ENCODE measurements around the gene GRK5.

GRK5 gene

DNA sequence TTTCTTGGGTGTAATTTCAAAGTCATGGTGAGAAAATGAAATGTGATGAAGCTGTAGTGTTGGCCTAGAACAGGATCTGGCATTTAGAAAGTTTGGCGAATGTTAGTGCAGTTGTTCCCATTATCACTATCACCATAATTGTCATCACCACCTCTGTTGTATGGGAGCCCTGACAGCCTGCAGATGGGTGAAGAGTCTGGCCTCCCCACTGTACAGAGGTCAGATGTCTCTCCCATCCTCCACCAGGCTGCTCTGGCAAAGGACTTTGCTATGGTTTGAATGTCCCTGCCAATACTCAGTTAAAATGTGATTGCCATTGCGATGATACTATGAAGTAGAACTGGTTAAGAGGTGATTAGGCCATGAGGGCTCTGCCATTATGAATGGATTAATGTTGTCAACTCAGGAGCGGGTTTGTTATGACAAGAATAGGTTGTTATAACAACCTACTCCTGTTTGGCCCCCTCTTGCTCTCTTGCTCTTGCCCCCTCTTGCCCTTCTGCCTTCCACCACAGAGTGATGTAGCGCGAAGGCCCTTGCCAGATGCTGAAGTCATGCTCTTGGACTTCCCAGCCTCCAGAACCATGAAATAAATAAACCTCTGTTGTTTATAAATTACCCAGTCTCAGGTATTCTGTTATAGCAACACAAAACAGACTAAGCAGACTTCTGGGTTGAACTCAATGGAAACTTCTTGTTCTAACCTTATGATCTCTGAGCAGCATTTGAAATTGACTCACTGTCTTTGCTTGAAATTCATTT is 90.0 kb downstream of the GRK5 start:
- no peak for DNase-seq (ENCODE audit: low read depth)

- no peak for DNase-seq (ENCODE audit: low read depth)
These were observed 91.4 kb downstream of the GRK5 start for GRCh38 chr10:119298810-119299209.

DNA sequence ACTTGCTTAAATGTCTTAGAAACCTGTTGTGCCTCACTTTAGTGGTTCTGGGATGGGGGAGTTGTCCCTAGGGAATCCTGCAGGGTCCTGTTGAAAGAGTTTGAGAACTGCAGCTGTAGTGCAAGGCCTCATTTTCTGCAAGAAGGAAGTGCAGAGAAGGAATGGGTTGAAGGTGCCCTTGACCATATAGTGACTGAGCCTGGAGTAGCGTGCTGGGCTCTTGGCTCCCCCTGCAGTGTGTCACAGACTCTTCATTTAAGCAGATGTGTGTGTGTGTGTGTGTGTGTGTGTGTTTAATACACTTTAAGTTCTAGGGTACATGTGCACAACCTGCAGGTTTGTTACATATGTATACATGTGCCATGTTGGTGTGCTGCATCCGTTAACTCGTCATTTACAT is 92.2 kb downstream of the GRK5 start:
- no peak for DNase-seq (ENCODE audit: low read depth)

- peak; percentile 48 for DNase-seq (ENCODE audit: low read depth)
These were observed 94.0 kb downstream of the GRK5 start for GRCh38 chr10:119301397-119301796.

- DNase-seq (ENCODE audit: low read depth) = no peak
These were observed 94.8 kb downstream of the GRK5 start for GRCh38 chr10:119302172-119302571.

DNA sequence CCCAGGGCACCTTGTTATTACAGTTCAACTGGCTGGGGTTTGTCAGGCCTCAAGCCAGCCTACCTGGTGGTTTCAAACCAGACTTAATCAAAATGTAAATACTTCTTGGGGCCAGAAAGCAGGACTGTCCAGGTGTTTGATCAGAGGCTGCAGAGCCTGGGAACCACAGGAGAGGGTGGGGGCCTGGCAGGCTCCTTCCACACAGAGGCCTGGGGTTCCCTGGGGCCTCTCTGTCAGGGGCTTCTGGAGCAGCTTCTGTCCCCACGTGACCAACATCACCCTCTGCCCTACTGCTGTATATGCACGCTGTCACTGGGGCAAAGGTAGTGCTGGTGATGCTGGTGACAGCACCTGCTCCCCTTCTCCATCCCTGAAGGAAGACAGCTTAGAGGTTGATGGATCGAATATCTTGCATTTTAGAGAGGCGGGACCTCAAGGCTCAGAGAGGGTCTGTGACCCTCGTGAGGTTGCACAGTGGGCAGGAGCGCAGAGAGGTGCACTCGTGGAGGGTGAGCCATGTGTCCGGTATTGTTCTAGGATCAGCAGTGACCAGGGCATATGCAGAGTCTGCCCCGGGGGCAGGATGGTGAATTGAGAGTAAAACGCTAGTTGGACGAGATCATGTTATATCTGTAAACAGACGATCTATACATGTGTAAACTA is 95.4 kb downstream of the GRK5 start:
- no peak for DNase-seq (ENCODE audit: low read depth)

DNA sequence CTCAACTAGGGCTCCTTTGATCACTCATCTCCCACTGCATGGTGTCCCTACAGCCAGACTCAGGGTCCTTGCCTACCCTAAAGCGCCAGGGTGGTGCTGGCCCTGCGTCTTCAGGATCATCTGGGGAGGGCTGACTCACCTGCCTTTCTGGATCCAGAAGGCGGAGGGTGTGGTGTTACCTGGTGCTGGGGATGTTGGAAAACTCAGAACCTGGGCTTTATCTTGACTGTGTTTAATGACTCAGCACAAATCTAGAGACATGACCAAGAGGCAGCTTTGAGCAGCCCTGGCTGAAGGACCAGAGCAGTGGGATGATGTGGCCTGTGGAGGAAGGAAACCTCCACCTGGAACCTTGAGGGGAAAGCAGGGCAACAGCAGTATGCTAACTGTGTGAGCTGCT is 96.5 kb downstream of the GRK5 start:
- DNase-seq (ENCODE audit: low read depth) = no peak

DNA sequence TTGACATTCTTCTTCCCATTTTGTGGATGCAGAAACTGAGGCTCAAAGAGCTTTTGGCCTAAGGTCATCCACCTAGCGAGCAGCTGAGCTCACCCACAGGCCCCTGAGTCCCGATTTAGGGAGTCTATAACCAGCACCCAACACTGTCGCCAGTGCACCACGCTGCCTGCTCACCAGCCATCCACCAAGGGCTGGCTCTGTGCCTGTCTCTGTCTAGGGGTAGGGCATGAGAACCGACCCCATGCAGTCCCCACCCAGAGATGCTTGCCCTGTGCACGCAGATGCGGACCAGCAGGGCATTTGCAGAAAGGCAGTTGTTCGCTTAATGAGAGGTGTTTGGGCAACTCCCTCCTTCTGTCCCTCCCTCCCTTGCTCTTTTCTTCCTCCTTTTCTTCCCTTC is 97.2 kb downstream of the GRK5 start:
- DNase-seq (ENCODE audit: low read depth) = no peak

DNA sequence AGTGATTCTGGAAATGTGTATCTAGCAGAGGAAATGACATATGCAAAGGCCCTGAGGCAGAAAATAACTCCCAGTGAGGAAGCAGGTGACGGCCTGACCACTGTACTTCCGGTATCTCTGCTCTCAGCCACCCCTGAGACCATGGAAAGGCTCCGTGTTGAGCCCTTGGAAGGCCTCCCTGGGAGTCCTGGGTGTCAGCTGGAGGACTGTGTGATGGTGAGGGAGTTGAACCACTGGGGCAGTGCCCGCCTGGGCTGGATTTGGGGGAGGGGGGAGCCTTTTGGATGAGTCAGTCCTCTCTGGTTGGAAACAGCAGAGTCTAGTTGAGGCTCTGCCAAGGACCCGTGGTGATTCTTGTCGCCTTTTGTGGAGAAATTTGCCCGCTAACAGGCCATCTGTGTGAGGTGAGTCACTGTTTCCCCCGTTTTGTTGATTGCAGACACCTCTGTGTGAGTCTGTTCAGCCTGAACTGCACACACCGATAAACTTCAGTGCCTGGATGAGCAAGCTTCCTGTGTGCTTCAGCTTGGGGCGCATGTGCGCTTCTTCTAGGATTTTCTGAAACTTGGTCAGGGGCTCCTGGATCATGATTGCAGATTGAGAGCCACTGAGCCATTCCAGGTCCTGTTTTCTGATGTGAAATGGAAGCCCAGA is 98.6 kb downstream of the GRK5 start:
- peak; percentile 75 for DNase-seq (ENCODE audit: low read depth)

DNA sequence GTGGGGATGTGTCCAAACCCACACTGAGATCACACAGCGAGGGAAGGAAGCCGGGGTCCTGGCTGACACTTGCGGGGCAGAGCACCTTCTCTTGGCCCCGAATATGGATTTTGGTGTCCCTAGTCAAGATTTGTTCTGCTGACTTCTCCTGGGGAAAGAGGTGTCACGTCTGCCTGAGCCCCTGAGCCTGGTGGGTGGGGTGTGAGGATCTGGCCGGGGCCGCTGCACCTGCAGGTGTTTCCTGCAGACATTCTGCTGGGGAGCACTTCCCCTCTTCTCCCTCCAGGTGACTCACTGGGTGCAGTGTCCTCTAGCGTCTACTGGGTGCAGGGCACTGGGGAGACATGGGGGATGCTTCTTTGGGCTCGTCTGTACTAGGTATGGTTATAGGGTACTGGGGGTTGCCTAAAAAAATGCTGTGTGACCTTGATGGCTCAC is 99.2 kb downstream of the GRK5 start:
- DNase-seq (ENCODE audit: low read depth) = peak; percentile 45

- no peak for DNase-seq (ENCODE audit: low read depth)
These were observed 99.6 kb downstream of the GRK5 start for GRCh38 chr10:119306986-119307392.

- DNase-seq (ENCODE audit: low read depth) = no peak
These were observed 100.7 kb downstream of the GRK5 start for GRCh38 chr10:119308089-119308488.

DNA sequence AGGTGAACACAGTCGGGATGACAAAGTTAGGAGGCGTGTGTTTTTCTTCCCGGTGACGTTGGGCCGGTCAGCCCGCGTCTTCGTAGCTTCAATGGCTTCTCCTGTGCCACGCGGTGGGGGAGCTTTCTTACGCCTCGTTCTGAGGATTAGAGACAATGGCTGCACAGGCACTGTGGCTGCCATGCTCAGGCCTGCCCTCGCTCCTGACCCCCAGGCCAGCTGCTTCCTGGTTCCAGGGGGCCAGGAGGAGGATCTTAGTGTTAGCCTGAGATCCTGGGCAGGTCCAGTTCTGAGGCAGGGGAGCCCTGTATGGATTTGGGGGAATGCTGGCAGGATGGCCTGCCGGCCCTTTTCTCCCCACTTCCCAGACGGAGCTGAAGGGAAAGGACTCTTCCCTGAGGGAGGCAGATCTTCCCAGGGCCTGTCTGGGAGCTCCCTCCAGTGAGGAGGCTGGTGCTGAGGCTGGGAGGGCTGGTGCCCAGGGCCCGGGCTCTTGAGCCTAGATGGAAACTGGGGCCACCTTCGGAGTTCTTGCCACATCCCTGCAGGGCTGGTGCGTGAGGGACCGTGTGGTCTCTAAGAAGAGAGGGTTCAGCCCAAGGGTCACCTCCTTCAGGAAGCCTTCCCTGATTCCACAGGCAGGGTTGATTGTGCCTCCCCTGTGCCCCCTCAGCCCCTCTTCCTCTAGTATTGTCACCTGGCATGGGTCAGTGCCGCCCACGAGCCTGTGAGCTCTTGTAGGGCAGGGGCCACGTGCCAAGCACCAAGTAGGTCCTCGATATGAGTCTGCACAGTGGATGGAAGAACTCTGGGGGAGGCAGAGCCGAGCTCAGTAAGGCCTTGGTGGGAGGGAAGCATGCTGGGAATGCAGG is 101.4 kb downstream of the GRK5 start:
- no peak for DNase-seq (ENCODE audit: low read depth)

GRCh38 chr10:119309423-119309770 is 102.0 kb downstream of the GRK5 start:
- no peak for DNase-seq (ENCODE audit: low read depth)

- DNase-seq (ENCODE audit: low read depth) = no peak
These were observed 103.4 kb downstream of the GRK5 start for GRCh38 chr10:119310806-119311205.

DNA sequence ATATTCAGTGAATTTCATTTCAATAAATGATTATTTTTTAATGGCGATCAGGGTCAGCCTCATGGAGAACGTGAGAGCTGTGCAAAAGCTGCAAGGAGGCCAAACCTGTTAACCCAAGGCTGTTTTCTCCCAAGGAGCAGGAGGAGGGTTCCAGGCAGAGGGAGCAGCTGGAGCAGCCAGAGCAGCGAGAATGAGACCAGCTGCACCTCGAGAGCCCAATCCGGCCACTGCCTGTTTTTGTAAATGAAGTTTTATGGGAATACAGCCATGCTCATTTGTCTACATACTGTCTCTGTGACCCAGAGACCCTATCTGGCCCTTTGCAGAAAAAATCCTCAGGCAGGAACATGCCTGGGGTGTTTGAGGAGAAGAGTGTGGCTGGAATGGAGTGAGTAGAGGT is 104.9 kb downstream of the GRK5 start:
- no peak for DNase-seq (ENCODE audit: low read depth)

GRCh38 chr10:119313024-119313423 is 105.7 kb downstream of the GRK5 start:
- DNase-seq (ENCODE audit: low read depth) = no peak

DNA sequence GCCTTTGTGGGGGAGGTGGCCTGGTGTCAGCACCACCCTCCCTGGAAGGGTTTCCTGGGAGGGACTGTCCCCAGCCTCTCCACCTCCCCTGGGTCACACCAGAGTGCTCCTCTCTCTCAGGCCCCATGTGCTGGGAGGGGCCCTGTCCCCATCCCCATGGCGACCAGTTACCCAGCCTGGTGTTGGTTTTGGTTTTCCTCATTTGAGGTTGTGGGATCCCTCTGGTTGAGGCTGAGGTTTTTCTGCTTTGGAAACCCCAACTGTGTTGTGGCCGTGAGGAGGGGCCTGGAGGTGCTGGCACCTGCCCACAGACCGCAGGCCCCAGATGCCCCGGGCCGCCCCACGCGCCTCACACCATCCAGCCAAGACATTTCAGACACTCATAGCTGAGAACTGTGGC is 106.3 kb downstream of the GRK5 start:
- DNase-seq (ENCODE audit: low read depth) = peak; percentile 50

DNA sequence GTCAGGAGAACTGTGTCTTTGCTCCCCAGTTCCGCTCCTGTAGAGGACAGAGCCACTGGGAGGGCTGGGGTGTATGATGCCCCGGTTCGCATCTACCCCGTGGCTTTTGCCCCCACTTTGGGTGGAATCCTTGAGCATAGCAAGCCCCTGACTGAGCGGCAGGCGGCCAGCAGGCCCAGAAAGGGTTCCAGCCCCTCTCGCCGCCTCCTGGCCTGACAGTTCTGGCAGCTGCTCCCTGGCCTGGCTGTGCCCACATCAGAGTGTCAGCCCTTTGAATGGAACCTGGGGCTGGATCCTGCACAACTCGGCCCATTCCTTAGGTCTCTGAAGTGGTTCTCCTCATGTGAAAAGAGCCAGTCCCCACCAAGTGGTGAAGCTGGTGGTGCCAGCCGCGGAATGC is 106.7 kb downstream of the GRK5 start:
- DNase-seq (ENCODE audit: low read depth) = no peak

DNA sequence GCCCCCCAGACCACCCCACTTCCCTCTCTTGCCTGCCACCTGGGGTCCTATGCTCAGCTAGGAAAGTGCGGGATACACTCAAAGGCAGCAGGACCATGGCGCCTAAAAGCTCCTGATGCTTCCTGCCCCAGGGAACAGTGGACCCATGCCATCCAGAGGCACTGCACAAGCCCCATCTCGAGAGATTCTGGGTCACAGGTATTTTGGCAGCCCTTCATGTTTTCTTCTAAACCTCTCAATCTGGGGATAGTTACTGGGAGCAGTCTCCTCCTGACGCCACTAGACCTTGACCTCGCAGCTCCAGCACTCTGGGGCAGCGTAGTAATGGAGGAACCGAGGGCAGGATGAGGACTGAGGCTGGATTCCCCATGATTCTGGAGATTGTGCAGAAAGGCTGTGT is 107.1 kb downstream of the GRK5 start:
- no peak for DNase-seq (ENCODE audit: low read depth)

DNA sequence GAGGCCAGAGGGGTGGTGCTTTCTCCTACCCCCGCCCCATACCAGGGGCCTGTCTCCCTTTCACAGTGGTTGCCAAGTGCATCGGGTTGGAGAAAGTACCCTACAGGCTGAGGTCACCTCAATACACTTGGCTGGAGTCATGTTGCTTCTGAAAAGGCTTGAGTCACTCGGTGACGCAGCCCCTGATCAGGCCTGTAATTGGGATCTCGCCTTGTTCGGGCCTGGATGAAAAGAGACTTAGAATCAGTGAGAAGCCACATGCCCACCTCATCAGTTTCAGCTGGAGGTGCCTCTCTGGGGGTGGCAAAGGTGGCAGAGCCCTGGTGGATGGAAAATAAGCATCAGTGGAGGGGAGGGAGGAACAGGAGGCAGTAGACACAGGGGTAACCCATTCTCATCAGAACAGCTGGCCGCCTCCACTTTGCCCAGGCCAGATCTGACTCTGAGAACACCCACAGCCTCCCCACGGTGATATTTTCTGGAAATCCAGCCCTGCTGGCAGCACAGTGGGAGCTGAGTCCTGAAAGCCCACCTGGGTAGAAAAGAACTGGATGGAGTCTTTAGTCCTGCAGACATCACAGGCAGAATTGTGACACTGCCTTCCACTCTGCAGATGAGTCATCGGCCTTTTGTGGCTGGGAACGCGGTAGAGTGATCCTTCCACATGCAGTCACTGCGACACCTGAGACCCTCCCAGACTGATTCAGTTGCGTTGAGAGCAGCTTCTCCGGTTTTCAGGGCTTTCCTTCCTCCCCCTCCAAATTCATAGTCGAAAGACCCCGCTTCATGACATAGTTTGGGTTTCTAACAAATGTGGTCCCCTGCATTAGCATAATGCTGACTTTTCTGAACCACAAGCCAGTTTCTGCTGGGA is 108.0 kb downstream of the GRK5 start:
- DNase-seq (ENCODE audit: low read depth) = peak; percentile 56
